ENCODE data around the gene SCARB2.

SCARB2 gene

DNA sequence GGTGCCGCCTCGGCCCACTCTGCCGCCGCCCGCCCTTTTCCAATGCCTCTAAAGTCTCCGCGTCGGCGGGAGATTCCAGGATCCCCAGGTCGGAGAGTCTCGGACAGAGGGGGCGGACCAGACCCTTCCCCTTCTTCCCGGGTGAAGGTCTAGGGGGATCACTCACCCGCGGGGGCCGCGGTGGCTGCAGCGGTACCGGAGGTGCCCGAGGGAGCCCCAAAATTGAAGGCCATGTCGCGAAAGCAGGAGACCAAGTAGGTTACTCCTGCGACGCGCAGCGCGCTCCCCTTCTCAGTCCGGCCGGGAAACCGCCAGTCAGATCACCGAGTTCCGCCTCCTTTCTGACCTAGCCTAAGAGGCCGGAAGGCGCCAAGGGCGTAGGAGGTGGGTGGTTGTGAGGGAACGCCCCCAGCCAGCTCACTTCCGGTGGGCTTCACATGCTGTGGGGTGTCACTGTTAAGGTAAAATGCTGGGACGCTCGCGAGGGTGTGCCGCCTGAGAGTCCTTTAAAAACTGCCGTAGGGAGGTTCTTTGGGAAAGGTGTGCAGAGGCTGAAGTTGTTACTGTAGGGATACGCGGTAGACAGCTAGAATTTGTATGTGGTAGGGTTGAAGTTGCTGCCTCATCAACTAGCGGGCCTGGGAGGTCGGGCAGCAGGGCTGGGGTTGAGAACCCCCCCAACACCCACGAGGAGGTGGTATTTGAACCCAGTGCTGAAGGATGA, 65.3 kb downstream of the SCARB2 start, which contains the start of gene NUP54:
Gene NUP54, minus strand, starts transcription at position 256 of the 724 bp plus-strand sequence. Its CDS starts 23 bp downstream, at position 233.
- DNase-seq (ENCODE audit: low read depth in 3 of 3): peak; percentile 94 to 96 (median 94)

DNA sequence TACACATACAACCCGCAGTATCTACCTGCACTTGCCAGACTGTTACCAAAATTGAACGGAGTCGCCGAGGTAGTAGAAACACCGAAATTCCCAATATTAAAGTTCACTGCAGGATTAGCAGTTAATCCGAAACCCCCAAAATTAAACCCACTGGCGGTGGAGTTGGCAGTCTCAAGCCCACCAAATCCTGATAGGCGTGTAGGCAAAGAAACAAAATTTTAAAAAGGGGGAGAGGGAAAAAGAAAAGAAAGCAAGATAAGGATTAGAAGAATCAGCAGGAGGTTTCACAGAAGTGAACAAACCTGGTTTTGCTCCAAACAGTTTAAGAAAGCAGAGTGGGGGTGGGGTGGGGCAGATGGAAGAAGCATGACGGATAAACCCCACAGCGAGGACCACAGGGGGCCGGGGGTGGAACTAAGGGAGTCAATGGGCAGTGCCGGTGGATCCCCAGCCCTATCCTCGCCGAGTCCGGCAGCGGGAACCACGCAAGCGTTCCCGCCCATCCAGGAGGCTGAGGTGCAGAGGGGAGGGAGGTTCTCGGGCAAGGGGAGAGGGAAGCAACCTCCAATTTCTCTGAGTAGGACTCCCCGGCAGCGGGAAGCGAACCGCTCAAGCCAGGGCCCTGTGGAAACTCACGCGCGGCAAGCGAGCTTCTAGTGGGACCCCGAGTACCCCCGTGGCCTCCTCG, 66.0 kb downstream of the SCARB2 start:
- DNase-seq (ENCODE audit: low read depth in 3 of 3): peak; percentile 7 to 60 (median 10)

DNA sequence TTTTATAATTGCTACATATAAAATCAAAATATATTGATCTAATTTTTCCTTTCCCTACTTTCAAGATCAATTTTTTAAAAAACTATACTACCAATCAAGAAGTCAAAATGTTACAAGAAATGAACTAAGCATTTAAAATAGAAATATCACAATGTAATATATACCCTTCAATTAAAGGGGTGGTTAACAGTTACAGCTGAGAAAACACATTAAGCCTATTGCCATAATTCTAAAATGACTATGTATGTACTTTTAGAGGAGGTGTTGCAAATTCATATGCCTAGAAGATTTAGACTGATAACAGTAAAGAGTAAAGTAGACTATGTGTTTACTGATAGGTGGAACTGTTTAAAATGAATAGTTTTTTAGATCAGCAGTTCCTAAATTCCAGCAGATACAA, 69.1 kb downstream of the SCARB2 start:
- DNase-seq (ENCODE audit: low read depth in 3 of 3): no peak

DNA sequence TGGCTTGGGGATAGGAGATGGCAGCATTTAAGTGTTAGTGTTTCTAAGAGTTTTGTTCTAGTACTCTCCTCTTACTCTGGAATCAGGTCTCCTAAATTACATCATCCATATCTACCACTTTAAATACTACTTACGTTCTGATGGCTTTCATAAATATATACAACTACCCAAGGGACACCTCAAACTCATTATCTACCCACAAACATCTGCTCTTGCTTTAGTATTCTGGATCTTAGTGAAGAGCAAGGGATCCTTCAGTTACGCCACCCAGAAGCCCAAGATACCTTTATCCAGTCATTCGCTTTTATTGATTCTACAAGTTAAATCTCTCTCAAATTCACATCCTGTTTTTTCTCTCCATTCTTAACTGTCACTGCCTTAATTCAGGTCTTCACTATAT, 72.4 kb downstream of the SCARB2 start:
- DNase-seq (ENCODE audit: low read depth in 3 of 3): no peak

DNA sequence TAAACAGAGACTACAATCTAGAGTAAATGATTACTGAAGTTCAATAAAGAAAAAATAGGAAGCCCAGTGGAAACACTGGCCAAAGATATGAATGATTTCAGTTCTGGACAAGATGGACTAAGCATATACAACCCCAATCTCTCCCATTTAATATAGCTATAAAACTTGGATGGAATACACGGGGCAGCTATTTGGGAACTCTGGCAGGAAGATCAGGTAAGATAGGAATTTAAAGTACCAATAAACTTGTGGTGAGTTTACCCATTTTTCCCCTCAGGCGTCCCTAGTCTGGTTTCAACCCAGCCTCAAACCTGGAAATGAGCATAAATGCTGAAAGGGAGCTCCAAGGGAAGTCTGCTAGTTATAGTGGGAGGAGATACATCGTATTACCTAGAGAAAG, 85.9 kb downstream of the SCARB2 start:
- no peak for DNase-seq (ENCODE audit: low read depth in 3 of 3)

DNA sequence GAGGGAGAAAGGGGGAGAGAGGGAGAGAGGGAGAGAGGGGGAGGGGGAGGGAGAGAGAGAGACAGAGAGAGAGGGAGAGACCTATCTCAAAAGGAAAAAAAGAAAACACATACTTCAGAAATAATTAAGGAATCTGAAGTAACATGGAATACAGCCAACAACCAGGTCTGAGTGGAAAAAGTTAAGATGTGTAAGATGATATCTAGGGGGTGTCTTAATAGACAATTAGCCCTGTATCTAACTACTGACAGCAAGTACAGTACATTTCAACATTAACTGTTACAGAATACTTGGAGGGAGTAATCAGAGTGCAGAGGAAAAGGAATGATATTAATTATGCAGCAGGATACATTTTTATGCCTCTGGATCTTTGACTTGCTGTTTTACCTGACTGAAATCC, 87.8 kb downstream of the SCARB2 start:
- no peak for DNase-seq (ENCODE audit: low read depth in 3 of 3)

DNA sequence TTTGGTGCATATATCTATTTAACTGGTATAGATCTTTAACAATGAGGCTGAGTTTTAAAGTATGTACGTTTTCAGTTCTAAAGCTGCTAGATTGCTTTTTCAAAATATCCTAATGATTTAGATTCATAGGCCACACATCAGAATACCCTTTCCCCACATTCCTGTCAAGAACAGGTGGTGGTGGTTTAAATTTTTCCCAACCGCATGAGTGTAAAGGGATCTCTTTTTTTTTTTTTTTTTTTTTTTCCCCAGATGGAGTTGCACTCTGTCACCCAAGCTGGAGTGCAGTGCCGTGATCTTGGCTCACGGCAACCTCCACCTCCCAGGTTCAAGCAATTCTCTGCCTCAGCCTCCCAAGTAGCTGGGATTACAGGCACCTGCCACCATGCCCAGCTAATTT, 93.4 kb downstream of the SCARB2 start:
- no peak for DNase-seq (ENCODE audit: low read depth in 3 of 3)

DNA sequence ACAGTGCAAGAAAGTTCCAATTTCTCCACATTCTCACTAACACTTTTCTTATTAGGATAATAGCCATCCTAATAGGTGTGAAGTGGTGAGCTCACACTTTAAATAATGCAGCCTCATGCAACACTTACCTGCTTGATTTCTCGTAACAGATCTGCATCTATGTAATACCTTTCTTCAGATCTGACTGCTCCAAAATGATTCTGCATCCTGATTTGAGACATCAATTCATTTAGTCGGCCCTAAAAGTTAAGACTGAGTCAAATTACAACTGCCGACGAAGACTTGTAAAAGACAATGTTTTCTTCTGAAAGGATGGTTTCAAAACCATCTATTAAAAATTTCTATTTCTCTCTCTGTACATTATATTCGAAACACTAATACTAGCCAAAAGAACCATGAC, 96.1 kb downstream of the SCARB2 start:
- no peak for DNase-seq (ENCODE audit: low read depth in 3 of 3)

DNA sequence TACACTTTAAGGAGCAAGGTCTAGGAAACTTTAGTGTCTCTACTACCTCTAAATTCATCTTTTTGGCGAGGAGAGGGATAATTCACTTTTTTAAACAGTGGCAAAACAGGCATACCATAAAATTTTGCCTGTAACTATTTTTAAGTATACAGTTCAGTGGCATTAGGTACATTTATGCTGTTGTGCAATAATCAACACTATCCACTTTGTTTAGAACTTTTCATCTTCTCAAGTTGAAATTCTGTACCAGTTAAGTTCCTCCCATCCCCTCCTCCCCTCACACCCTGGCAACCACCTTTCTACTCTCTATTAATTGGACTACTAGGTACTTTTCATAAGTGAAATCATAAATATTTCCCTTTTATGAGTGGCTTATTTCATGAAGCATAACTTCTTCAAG, 96.8 kb downstream of the SCARB2 start:
- no peak for DNase-seq (ENCODE audit: low read depth in 3 of 3)

All from stimulated activated CD4-positive, alpha-beta T cell treated with anti-CD3 and anti-CD28 coated beads, TNF-alpha, amount 100 ng/mL, for 24 hours (primary cell).